Fibroblast of skin of right quadriceps (primary cell): ENCODE results near the gene COMMD1.

Experiments used
- DNase-seq: peaks from one replicate; pipeline ENCODE4 v3.0.0-alpha.2; 2013

COMMD1 gene

GRCh38 chr2:62184512-62185230, 279.2 kb downstream of the COMMD1 start:
- DNase-seq: no peak
